H1 (cell line): ENCODE data around the gene ZBTB48. TPM values are rescaled to one million over a fixed set of nuclear protein-coding genes. Genes with fewer than 3 reads are reported as not detected.
A peak's percentile ranks its signal among the peaks of the same experiment; 100 is the strongest.

Experiments
- CTCF ChIA-PET: fragments of 300-600 bp; sonication (Branson Sonifier 250); formaldehyde crosslinking; loops from one replicate; lab custom pipeline; 2021; ENCODE audit not compliant: partially characterized antibody; lab: Charles Lee
- POLR2A ChIA-PET: fragments of 300-600 bp; sonication (Branson Sonifier 250); formaldehyde crosslinking; loops from one replicate; lab custom pipeline; 2021; ENCODE audit warnings: inconsistent platforms; ENCODE audit not compliant: partially characterized antibody; lab: Charles Lee
- DNase-seq, 2 experiments: peaks; one replicate each; pipeline versions ENCODE4 v3.0.0 to v3.0.0-alpha.2; 2010 to 2022; ENCODE audit warnings: low spot score in 2 of 2, low read depth in 1 of 2, mixed read lengths in 1 of 2
- FAIRE-seq: peaks from 2 replicates; lab custom pipeline; 2011; peaks lifted over from hg19 to GRCh38; lab: Jason Lieb, UNC
- H2AFZ ChIP-seq: 2 replicates; pipeline ENCODE4 v1.8.1; 2012; ENCODE audit warnings: low read length, inconsistent platforms
- H2AK5ac ChIP-seq: 2 replicates; pipeline ENCODE4 v1.6.1; 2013; ENCODE audit warnings: low read depth, low read length
- H2BK120ac ChIP-seq: replicated peaks from 2 replicates; pipeline ENCODE3; 2013; ENCODE audit warnings: low read depth, low read length, inconsistent platforms
- H2BK12ac ChIP-seq: 2 replicates; pipeline ENCODE4 v1.6.1; 2013; ENCODE audit warnings: low read depth, low read length
- H2BK15ac ChIP-seq: 2 replicates; pipeline ENCODE4 v1.6.1; 2013; ENCODE audit warnings: low read length
- H2BK20ac ChIP-seq: 2 replicates; pipeline ENCODE4 v1.6.1; 2013; ENCODE audit warnings: low read length
- H2BK5ac ChIP-seq: 2 replicates; pipeline ENCODE4 v1.6.1; 2013; ENCODE audit warnings: low read depth, low read length
- H3K14ac ChIP-seq: 2 replicates; pipeline ENCODE4 v1.6.1; 2013; ENCODE audit warnings: inconsistent platforms; ENCODE audit not compliant: insufficient read length
- H3K18ac ChIP-seq: 2 replicates; pipeline ENCODE4 v1.6.1; 2013; ENCODE audit warnings: low read length; ENCODE audit errors: extremely low read depth
- H3K23ac ChIP-seq: 2 replicates; pipeline ENCODE4 v1.6.1; 2013; ENCODE audit warnings: inconsistent platforms; ENCODE audit not compliant: insufficient read length
- H3K23me2 ChIP-seq: 2 replicates; pipeline ENCODE4 v1.6.1; 2013; ENCODE audit warnings: low read depth, low read length
- H3K27ac ChIP-seq: 2 replicates; pipeline ENCODE4 v1.6.1; 2011; ENCODE audit warnings: low read depth, low read length, inconsistent platforms
- H3K27me3 ChIP-seq, 4 experiments: replicated peaks in 1 of 4; 1 replicate in 1 of 4; 2 replicates in 3 of 4; pipeline versions ENCODE4 v1.6.1 to v1.8.1; 2011 to 2013; ENCODE audit warnings: low read length in 3 of 4, mild to moderate bottlenecking in 3 of 4, inconsistent platforms in 2 of 4, mixed read lengths in 2 of 4, moderate library complexity in 1 of 4; ENCODE audit not compliant: control insufficient read depth in 3 of 4, insufficient read depth in 3 of 4; ENCODE audit errors: extremely low read depth in 1 of 4
- H3K36me3 ChIP-seq, 4 experiments: 2 replicates each; pipeline versions ENCODE4 v1.6.1 to v1.8.1; 2011 to 2013; ENCODE audit warnings: mild to moderate bottlenecking in 4 of 4, low read length in 3 of 4, moderate library complexity in 2 of 4, control low read depth in 1 of 4, inconsistent platforms in 1 of 4; ENCODE audit not compliant: insufficient read depth in 4 of 4, control insufficient read depth in 2 of 4
- H3K4ac ChIP-seq: replicated peaks from 2 replicates; pipeline ENCODE3; 2013; ENCODE audit warnings: low read length, low read depth, mixed read lengths, inconsistent platforms; ENCODE audit not compliant: insufficient read length
- H3K4me1 ChIP-seq, 4 experiments: replicated peaks in 1 of 4; 1 replicate in 1 of 4; 2 replicates in 3 of 4; pipeline versions ENCODE4 v1.6.1 to v1.8.1; 2011 to 2013; ENCODE audit warnings: low read length in 3 of 4, inconsistent platforms in 2 of 4, mixed read lengths in 1 of 4; ENCODE audit not compliant: insufficient read depth in 4 of 4, control insufficient read depth in 3 of 4
- H3K4me2 ChIP-seq, 2 experiments: 2 replicates each; pipeline versions ENCODE4 v1.6.1 to v1.8.1; 2011 to 2013; ENCODE audit warnings: low read depth in 2 of 2, low read length in 2 of 2, control low read depth in 1 of 2, inconsistent platforms in 1 of 2, mild to moderate bottlenecking in 1 of 2; ENCODE audit not compliant: insufficient read depth in 1 of 2
- H3K4me3 ChIP-seq, 4 experiments: fragments of 200-600, 300-600 bp in 1 of 4; sonication (generic), shearing (Covaris generic), sonication (Bioruptor Twin) in 1 of 4; 2 replicates each; pipeline versions ENCODE4 v1.5.1 to v1.8.1; 2011 to 2016; ENCODE audit warnings: low read length in 4 of 4, low read depth in 3 of 4, control low read depth in 2 of 4, inconsistent platforms in 2 of 4, mild to moderate bottlenecking in 2 of 4, mixed read lengths in 1 of 4, moderate library complexity in 1 of 4; ENCODE audit not compliant: insufficient read depth in 2 of 4; ENCODE audit errors: extremely low read depth in 1 of 4
- H3K56ac ChIP-seq: replicated peaks from 2 replicates; pipeline ENCODE3; 2013; ENCODE audit warnings: low read depth, mild to moderate bottlenecking, mixed read lengths, low read length, inconsistent platforms; ENCODE audit not compliant: insufficient read length
- H3K79me1 ChIP-seq: 2 replicates; pipeline ENCODE4 v1.6.1; 2013; ENCODE audit warnings: low read depth, low read length, control low read depth
- H3K79me2 ChIP-seq, 2 experiments: 2 replicates each; pipeline versions ENCODE4 v1.6.1 to v1.8.1; 2012 to 2013; ENCODE audit warnings: low read length in 2 of 2, mild to moderate bottlenecking in 2 of 2, inconsistent platforms in 1 of 2; ENCODE audit not compliant: insufficient read depth in 2 of 2, control insufficient read depth in 1 of 2
- H3K9ac ChIP-seq, 4 experiments: replicated peaks in 1 of 4; 1 replicate in 1 of 4; 2 replicates in 3 of 4; pipeline versions ENCODE4 v1.6.1 to v1.8.1; 2011 to 2013; ENCODE audit warnings: low read depth in 3 of 4, low read length in 3 of 4, control low read depth in 2 of 4, mild to moderate bottlenecking in 2 of 4, moderate library complexity in 2 of 4, inconsistent platforms in 1 of 4; ENCODE audit errors: extremely low read depth in 1 of 4
- H3K9me3 ChIP-seq, 2 experiments: 2 replicates each; pipeline versions ENCODE4 v1.6.1 to v1.8.1; 2012 to 2013; ENCODE audit warnings: mild to moderate bottlenecking in 2 of 2, moderate library complexity in 2 of 2, control low read depth in 1 of 2, inconsistent platforms in 1 of 2, low read depth in 1 of 2, low read length in 1 of 2, mixed read lengths in 1 of 2; ENCODE audit not compliant: insufficient read depth in 2 of 2
- H4K20me1 ChIP-seq, 2 experiments: replicated peaks in 1 of 2; 2 replicates each; pipeline versions ENCODE3 to v1.8.1; 2011 to 2013; ENCODE audit warnings: inconsistent platforms in 2 of 2, low read length in 2 of 2, mild to moderate bottlenecking in 1 of 2; ENCODE audit not compliant: insufficient read depth in 2 of 2, control insufficient read depth in 1 of 2
- H4K5ac ChIP-seq: 2 replicates; pipeline ENCODE4 v1.6.1; 2013; ENCODE audit warnings: low read length, low read depth, mixed read lengths, inconsistent platforms; ENCODE audit not compliant: insufficient read length
- H4K8ac ChIP-seq: 2 replicates; pipeline ENCODE4 v1.8.0; 2013; ENCODE audit warnings: mild to moderate bottlenecking, moderate library complexity, low read length, inconsistent platforms; ENCODE audit not compliant: insufficient read depth; ENCODE audit errors: extremely low read depth
- H4K91ac ChIP-seq: replicated peaks from 2 replicates; pipeline ENCODE3; 2013; ENCODE audit warnings: low read length, mixed read lengths, inconsistent platforms; ENCODE audit not compliant: insufficient read length
- BCL11A ChIP-seq, 2 experiments: IDR thresholded peaks; one replicate each; pipeline ENCODE4 v1.6.1; 2011; ENCODE audit warnings: low read depth in 2 of 2, low read length in 2 of 2, mild to moderate bottlenecking in 2 of 2
- CBX8 ChIP-seq: fragments of 300-800, 300-1000 bp; sonication (generic); IDR thresholded peaks from 2 replicates; pipeline ENCODE4 v1.7.1; 2016; ENCODE audit warnings: low read depth, low read length, borderline replicate concordance
- CREB1 ChIP-seq: IDR thresholded peaks from 2 replicates; pipeline ENCODE4 v1.6.1; 2012; ENCODE audit warnings: inconsistent platforms
- FOSL1 ChIP-seq: IDR thresholded peaks from 2 replicates; pipeline ENCODE4 v1.6.1; 2011; ENCODE audit warnings: mild to moderate bottlenecking, low read depth, low read length, moderate library complexity; ENCODE audit not compliant: insufficient read depth
- GABPA ChIP-seq: IDR thresholded peaks from 2 replicates; pipeline ENCODE4 v1.6.1; 2011; ENCODE audit warnings: mild to moderate bottlenecking, low read length, moderate library complexity, borderline replicate concordance; ENCODE audit not compliant: insufficient read depth
- GTF2F1 ChIP-seq: IDR thresholded peaks from 2 replicates; pipeline ENCODE4 v1.6.1; 2012; ENCODE audit warnings: low read depth, low read length, improper control_type of control experiment, borderline replicate concordance
- HDAC6 ChIP-seq: IDR thresholded peaks from one replicate; pipeline ENCODE4 v1.7.1; 2012; ENCODE audit warnings: low read depth, mild to moderate bottlenecking, inconsistent platforms, low read length, moderate library complexity
- KDM1A ChIP-seq: fragments of 200-600, 300-600 bp; sonication (generic); IDR thresholded peaks from 2 replicates; pipeline ENCODE4 v1.7.1; 2016; ENCODE audit warnings: mild to moderate bottlenecking, low read length, borderline replicate concordance
- KDM5A ChIP-seq: fragments of 200-600 bp; IDR thresholded peaks from 2 replicates; pipeline ENCODE4 v1.7.1; 2012; ENCODE audit warnings: mild to moderate bottlenecking, low read length, inconsistent platforms, mixed read lengths
- POLR2AphosphoS5 ChIP-seq: IDR thresholded peaks from 2 replicates; pipeline ENCODE4 v1.6.1; 2011; ENCODE audit warnings: low read depth, low read length
- POU5F1 ChIP-seq: IDR thresholded peaks from 2 replicates; pipeline ENCODE4 v1.6.1; 2011; ENCODE audit warnings: low read depth, mild to moderate bottlenecking, low read length, moderate library complexity
- RAD21 ChIP-seq, 2 experiments: IDR thresholded peaks in 1 of 2; conservative IDR thresholded peaks in 1 of 2; 2 replicates each; pipeline ENCODE4 v1.6.1; 2011; ENCODE audit warnings: low read depth in 2 of 2, low read length in 2 of 2, improper control_type of control experiment in 1 of 2, inconsistent platforms in 1 of 2, mild to moderate bottlenecking in 1 of 2, moderate library complexity in 1 of 2
- SIN3A ChIP-seq, 2 experiments: IDR thresholded peaks in 1 of 2; conservative IDR thresholded peaks in 1 of 2; 2 replicates each; pipeline ENCODE4 v1.6.1; 2011 to 2012; ENCODE audit warnings: low read length in 2 of 2, improper control_type of control experiment in 1 of 2, low read depth in 1 of 2, mild to moderate bottlenecking in 1 of 2
- SP1 ChIP-seq: IDR thresholded peaks from 2 replicates; pipeline ENCODE4 v1.6.1; 2011; ENCODE audit warnings: low read depth, low read length
- WGBS, 2 experiments: shearing (Covaris generic) in 1 of 2; methylation state at CpG; one replicate each; pipeline versions ENCODE4 v1.1.6 to v1.1.7; 2013 to 2015; ENCODE audit warnings: low lambda C conversion rate in 2 of 2, mixed read lengths in 2 of 2, inconsistent platforms in 1 of 2, low coverage in 1 of 2, missing lambda C conversion rate in 1 of 2; ENCODE audit not compliant: insufficient replicate concordance in 2 of 2, insufficient coverage in 1 of 2, insufficient read length in 1 of 2; ENCODE audit errors: extremely low coverage in 1 of 2, missing lambda C conversion rate in 1 of 2; 5-methylcytosine and 5-hydroxymethylcytosine counted together
- polyA plus RNA-seq, 7 experiments: library from polyadenylated mRNA; depleted of rRNA in 3 of 7; stranded (reverse) in 5 of 7; unstranded in 2 of 7; fragments of >200 nt in 5 of 7; fragments of 200-250 nt in 2 of 7; gene quantifications; 1 replicate in 5 of 7; 2 replicates in 1 of 7; 4 replicates in 1 of 7; pipeline versions ENCODE4 v1.2.1 to v1.2.3, GENCODE V29; 2011 to 2013; ENCODE audit warnings: missing spikeins in 2 of 7, mixed read lengths in 2 of 7
- total RNA-seq: library from RNA; stranded (reverse); fragmentation: NEBNext Ultra II Directional; extraction: Animal tissue kit (Norgen Biotek cat#: 25700); gene quantifications from 2 replicates; pipeline ENCODE4 v1.2.1, GENCODE V29; 2021

The ZBTB48 gene
- total and polyA plus RNA-seq, 2 of the 8 experiments (the other 6 are each of a cell fraction or from before 2014, with no cell fraction given), result 28.2 to 28.8 TPM

- FAIRE-seq, result no peak
- TF ChIP-seq CBX8 (no peak), SIN3A (conservative IDR thresholded peaks at IDR 0.05 in 1 of 2, IDR thresholded peaks at IDR 0.05 in 1 of 2; ENCODE audit: low read depth in 1 of 2, low read length in 2 of 2) (no peak), FOSL1 (no peak), POU5F1 (no peak), SP1 (no peak), KDM5A (no peak), KDM1A (no peak), HDAC6 (no peak), GABPA (no peak), POLR2AphosphoS5 (no peak), GTF2F1 (no peak), BCL11A (IDR thresholded peaks at IDR 0.05; ENCODE audit: low read depth in 2 of 2, low read length in 2 of 2) (no peak), RAD21 (IDR thresholded peaks at IDR 0.05 in 1 of 2, conservative IDR thresholded peaks at IDR 0.05 in 1 of 2; ENCODE audit: low read depth in 2 of 2, low read length in 2 of 2) (no peak), CREB1 (no peak)
These were observed 2.6 kb downstream of the ZBTB48 start for GRCh38 chr1:6582370-6582769.

More at GRCh38 chr1:6582370-6582769, 2.6 kb downstream of the ZBTB48 start:
- no peak overlapping the region for H3K23ac ChIP-seq
- no peak overlapping the region for H2AK5ac ChIP-seq
- no peak overlapping the region for H2BK15ac ChIP-seq
- no peak overlapping the region for H3K4ac ChIP-seq
- H2AFZ ChIP-seq, result no peak overlapping the region
- peaks cover 0 to 13% of the 10 kb centered on the region in 2 experiments; a peak in 1 of 4 replicates for H3K79me2 ChIP-seq
- H3K23me2 ChIP-seq, result peaks cover 5% of the 10 kb centered on the region
- WGBS, 2 experiments, result 86% methylated on average over 1 of the region's 1 CpG; no CpG with 5 or more reads in 1 of the 2 experiments
- peak overlapping the region in 1 of 4 experiments; percentile 13; a peak in 1 of 7 replicates for H3K9ac ChIP-seq
- peaks cover 0 to 1% (median 0%) of the 10 kb centered on the region in 4 experiments; a peak in 3 of 8 replicates for H3K36me3 ChIP-seq
- no peak overlapping the region for H3K27ac ChIP-seq
- no peak overlapping the region for H3K4me2 ChIP-seq
- H3K4me3 ChIP-seq, result no peak overlapping the region
- no peak overlapping the region for H2BK12ac ChIP-seq
- H3K14ac ChIP-seq, result no peak overlapping the region
- H3K18ac ChIP-seq, result no peak overlapping the region
- peaks cover 0 to 17% (median 13%) of the 10 kb centered on the region in 4 experiments; a peak in 6 of 7 replicates for H3K4me1 ChIP-seq
- no peak overlapping the region for H2BK120ac ChIP-seq
- no peak overlapping the region for H4K8ac ChIP-seq
- DNase-seq, result no peak
- no peak overlapping the region for H4K91ac ChIP-seq
- peaks cover 0 to 22% of the 10 kb centered on the region in 2 experiments for H4K20me1 ChIP-seq
- H3K56ac ChIP-seq, result no peak overlapping the region
- no peak overlapping the region for H4K5ac ChIP-seq
- no peak overlapping the region for H2BK20ac ChIP-seq
- H3K9me3 ChIP-seq, result no peaks in the 10 kb centered on the region
- ChIA-PET CTCF (interaction anchor here (0.6 to 4.3 kb wide), 5 partner anchors 11 to 50 kb away, joined by 3 to 23 read pairs (median 6); partner anchors contain the start of genes NOL9 and TAS1R1), POLR2A (interaction anchor here (0.9 to 17.4 kb wide), 2 partner anchors 18 to 28 kb away, joined by 3 to 196 read pairs; partner anchors contain the start of genes KLHL21 and NOL9)
- no peak overlapping the region for H2BK5ac ChIP-seq
- H3K79me1 ChIP-seq, result peaks cover 8% of the 10 kb centered on the region
- H3K27me3 ChIP-seq, result no peaks in the 10 kb centered on the region
